ENCODE results near the gene SEMA4A. TPM values are rescaled to one million over a fixed set of nuclear protein-coding genes. Genes with fewer than 3 reads are reported as not detected.
A peak's percentile ranks its signal among the peaks of the same experiment; 100 is the strongest.

SEMA4A gene
- polyA plus RNA-seq, 1 donor, result 4.8 TPM

DNA sequence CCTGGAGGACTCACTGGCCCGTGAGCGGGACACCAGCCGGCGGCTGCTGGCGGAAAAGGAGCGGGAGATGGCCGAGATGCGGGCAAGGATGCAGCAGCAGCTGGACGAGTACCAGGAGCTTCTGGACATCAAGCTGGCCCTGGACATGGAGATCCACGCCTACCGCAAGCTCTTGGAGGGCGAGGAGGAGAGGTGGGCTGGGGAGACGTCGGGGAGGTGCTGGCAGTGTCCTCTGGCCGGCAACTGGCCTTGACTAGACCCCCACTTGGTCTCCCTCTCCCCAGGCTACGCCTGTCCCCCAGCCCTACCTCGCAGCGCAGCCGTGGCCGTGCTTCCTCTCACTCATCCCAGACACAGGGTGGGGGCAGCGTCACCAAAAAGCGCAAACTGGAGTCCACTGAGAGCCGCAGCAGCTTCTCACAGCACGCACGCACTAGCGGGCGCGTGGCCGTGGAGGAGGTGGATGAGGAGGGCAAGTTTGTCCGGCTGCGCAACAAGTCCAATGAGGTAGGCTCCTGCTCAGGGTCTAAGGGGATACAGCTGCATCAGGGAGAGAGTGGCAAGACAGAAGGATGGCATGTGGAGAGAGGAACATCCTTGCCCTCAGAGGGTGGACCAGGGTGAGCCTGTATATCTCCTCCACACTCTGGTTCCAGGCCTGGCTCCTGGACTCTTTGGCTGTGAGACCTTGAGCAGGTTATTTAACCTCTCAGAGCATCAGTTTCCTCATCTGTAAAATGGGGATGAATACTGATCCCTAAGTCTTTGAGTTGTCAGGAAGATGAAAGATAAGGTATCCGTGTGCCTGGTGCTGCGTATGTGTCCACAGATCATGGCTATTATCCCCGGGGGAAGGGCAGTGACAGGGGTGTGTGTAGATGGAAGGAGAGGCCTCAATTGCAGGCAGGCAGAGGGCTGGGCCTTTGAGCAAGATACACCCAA lies 17.2 kb upstream of the SEMA4A start:
- no peak for DNase-seq

DNA sequence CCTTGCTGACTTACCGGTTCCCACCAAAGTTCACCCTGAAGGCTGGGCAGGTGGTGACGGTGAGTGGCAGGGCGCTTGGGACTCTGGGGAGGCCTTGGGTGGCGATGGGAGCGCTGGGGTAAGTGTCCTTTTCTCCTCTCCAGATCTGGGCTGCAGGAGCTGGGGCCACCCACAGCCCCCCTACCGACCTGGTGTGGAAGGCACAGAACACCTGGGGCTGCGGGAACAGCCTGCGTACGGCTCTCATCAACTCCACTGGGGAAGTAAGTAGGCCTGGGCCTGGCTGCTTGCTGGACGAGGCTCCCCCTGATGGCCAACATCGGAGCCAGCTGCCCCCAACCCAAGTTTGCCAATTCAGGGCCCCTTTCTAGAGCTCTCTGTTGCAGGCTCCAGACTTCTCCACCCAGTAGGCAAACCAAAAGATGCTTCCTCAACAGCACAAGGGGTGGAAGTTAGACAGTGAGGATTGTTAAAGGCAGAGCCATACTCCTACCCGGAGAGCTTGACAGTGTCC lies 16.4 kb upstream of the SEMA4A start:
- no peak for DNase-seq

DNA sequence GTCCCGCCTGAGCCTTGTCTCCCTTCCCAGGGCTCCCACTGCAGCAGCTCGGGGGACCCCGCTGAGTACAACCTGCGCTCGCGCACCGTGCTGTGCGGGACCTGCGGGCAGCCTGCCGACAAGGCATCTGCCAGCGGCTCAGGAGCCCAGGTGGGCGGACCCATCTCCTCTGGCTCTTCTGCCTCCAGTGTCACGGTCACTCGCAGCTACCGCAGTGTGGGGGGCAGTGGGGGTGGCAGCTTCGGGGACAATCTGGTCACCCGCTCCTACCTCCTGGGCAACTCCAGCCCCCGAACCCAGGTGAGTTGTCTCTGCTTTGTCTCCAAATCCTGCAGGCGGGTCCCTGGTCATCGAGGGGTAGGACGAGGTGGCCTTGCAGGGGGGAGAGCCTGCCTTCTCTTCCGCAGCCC lies 14.9 kb upstream of the SEMA4A start:
- DNase-seq, result no peak

DNA sequence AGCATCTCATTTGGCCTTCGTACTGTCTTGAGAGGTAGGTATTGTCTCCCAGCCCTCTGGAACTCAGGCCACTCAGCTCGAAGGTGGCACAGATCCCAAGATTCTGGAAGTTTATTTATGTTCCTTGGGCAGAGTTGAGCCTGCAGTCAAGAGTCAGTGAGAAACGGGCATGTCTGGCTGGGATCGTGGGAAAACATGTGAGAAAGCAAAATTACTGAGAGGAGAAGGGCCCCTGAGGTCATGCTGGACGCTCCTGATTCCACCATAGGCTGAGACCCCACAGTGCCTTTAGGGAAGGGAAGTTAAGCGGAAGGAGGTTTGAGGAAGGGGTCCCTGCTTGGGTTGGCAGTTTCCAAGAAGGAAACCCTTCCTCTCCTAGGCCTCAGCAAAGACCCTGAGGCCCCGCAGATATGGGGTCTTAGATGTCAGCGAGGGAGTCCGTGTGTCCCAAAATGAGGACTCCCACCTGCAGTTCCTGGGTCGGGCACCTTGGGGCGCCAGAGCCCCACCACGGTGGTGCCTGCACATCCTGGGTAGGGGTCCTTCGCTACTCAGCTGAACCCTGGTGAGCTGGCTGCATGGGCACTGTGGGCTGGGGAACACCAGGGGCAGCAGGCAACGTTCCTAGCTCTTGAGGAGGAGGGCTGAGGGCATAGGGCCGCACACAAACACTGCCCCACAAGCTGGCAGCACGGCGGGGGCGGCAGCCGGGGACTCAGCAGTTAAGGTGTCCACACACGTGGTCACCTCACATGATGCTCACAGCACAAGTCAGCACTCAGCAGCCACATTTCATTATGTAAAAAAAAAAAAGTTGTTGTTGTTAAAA lies 12.3 kb upstream of the SEMA4A start:
- no peak for DNase-seq

DNA sequence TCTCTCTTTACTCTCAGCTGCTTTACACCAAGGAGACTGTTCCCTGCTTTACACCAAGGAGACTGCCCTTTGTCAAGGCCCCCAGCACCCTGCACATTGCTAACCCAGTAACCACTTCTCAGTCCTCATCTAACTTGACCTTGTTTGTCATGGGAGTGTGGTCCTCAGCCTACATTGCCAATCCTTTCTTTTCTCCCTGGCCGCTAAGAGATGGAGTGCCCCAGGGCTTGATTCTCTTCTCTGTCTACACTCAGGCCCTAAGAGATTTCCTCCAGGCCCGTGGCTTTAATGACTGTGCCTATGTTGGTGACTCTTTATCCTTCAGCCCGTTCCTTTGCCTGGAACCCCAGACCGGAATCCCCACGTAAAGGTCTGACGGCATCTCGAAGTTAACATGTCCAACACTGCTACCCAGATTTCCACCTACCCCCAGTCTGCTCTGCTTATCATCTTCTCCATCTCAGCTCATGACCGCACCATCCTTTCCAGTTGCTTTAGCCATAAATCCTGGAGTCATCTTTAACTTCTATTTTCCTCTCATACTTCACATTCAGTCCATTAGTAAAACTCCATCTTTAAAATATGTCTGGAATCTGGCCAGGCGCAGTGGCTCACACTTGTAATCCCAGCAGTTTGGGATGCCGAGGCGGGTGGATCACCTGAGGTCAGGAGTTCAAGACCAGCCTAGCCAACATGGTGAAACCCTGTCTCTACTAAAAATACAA lies 9.5 kb upstream of the SEMA4A start:
- no peak for DNase-seq

DNA sequence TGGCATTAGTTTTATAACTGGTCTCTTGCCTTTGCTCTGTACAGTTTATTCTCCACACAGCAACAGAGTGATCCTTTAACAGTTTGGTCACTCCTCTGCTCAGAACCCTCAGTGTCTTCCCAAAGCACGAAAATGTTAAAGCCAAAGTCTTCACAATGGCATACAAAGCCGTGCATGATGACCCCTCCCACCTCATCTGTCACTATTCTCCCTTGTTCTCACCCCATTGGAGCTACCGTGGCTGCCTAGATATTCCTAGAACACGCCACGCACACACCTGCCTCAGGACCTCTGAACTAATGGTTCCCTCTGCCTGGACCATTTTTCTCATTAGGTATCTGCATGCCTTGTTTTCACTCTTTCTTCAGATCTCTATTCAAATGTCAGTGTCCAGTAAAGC lies 8.6 kb upstream of the SEMA4A start:
- no peak for DNase-seq

DNA sequence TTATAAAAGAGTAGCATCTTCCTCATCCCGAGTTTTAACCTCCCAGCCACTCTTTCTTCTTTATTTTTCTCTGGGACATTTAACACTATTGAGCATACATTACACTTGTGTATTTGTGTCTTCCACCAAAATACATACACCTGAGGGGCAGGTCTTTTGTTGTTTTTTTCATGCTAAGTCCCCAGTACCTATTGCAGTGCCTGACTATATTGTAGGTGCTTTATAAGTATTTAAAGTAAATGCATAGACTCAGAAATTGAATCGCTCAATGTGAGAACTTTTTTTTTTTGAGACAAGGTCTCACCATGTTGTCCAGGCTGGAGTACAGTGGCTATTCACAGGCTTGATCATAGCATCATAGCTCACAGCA lies 7.8 kb upstream of the SEMA4A start:
- DNase-seq, result no peak

DNA sequence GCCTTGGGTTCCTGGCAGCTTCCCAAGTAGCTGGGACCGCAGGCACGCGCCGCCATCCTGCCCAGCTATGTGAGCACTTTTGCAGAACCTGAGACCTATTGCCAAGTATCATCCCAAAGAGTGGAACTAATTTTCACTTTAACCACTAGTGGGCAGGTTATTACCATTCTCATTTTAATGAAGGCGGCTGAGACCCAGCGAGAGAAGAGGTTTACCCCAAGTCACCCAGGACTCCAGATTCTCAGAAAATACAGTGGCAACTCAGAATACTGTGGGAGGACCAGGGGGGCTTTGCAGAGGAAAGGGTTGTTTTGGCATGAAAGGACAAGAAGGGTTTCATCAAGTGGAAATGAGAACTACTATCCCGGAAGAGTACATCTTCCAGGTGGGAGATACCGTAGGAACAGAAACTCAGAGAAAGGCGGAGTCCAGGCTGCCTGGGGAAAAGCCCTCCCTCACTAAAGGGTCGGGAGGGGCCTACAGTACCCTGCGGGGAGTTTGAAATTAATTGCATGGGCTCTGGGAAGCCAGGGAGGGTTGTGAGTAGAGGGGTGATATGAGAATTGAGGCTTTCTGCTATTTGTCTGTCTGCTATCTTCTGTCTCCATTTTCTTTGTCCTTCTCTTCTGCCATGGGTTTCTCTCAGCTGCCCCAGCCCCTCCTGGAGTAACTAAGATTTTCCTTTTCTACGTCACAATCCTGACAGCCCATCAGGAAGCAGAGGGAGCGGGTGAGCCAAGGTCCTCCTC lies 7.2 kb upstream of the SEMA4A start:
- peak; percentile 79 for DNase-seq

DNA sequence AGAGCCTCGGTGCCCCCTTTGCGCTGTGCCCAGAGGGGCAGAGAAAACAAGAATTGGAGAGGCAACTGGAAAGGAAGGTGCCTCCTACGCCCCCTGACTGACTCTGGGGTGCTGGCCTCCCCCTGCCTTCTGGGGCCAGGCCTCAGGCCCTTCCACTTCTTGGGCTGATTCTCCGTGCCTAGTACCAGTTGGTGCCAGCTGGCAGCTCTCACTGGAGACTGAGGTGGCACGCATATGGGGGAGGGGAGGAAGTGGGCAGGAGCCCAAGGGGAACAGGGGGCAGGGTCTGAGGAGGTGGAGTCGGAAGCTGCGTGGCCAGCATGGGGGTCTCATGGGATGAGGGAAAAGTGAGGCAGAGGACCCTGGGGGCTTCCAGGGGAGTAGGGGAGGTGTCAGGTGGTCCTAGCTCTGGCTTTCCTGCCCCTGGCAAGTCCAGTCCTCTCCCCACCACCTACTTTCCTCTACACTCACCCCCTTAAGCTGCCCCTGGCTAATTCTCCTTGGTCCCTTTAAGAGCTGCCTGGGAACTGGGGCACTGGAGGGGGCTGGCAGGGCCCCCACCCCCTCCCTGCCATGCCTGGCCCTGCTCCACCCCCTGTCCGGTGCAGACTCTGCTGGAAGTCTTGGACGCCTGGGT lies 6.5 kb upstream of the SEMA4A start:
- DNase-seq, result no peak

DNA sequence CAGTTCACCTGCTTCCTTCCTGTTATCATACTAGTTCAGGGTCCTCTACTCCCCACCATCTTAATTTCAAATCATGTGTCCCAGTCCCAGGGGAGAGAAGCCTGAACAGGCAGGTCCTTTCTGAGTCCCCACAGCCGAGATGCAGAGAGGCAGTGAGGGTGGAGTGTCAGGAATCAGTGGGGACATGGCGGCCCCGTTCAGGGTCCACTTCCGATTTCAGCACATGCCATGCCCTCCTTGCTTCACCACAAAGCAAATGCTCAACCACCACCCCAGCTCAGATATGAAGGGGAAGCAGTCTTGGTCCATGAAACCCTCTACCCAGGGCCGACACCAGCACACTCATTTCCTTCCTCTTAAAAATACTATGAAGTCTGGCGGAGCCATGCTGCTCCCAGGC lies 5.2 kb upstream of the SEMA4A start:
- DNase-seq, result no peak

DNA sequence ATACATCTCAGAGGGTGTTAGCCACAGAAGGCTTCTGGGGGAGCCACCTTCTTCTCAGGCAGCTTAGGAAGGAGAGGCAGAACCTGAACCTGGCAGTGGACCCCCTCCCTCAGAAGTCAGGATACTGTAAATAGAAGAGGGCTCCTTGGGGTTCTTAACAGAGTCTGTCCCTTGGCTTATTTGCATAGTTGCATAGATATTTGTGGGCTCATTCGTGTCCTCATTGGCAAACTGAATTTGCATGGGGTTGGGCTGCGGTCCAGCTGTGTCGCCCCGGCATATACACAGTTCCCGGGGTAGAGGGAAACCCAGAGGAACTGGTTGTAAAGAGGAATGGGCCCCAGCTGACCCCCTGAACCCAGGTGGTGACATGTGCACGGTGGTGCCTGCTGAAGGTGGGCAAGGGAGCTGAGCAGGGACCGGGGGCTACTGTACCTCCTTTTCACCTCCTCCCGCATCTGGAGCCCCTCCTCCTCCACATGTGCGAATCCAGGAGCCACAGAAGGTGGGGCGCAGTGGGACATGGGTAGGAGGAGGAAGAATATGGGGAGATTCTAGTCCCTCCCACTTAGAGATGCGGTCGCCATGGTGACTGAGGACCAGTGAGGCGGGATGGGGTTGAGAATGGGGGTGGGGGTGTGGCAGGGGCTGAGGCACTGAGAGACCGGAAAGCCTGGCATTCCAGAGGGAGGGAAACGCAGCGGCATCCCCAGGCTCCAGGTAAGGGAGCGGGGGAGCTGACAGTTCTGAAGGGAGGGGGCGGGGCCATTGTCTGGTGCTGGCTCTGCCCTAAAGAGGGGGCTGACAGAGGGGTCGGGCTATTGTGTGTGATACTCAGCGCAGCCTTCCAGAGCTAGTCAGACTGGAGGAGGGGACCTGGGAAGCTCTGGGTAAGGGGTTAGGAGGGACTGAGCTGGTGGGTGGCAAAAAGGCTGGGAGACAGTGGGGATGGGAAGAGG lies 3.7 kb upstream of the SEMA4A start:
- DNase-seq, result no peak

DNA sequence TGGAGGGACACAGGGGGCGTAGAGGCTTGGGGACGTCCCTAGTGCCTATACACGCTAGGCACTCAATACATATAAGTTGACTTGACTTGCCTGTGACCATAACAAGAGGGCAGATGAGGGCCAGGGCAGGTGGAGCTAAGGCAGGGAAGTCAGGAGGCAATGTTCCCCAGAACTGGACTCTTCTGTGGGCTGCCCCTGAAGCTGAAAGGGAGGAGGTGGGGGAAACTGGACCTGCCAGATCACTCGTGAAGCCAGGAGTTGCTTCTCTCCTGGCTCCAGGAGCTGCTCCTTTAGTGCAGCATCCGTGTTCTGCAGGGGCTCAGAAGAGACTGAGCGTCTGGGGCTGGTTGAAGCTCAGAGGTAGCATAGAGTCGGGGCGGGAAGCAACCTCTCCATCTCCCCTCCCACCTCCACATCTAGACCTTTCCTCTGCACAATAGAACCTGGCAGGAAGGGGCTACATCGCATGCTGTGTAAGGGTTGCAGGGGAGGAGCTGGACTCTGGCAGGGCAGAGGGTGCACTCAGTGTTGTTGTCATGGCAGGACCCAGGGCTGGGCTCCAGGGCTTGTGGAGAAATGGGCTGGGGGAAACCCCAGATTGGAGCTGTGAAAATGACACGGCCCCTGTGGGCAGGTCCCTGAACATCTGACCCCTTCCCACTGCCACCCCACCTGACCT lies 2.9 kb upstream of the SEMA4A start:
- no peak for DNase-seq

DNA sequence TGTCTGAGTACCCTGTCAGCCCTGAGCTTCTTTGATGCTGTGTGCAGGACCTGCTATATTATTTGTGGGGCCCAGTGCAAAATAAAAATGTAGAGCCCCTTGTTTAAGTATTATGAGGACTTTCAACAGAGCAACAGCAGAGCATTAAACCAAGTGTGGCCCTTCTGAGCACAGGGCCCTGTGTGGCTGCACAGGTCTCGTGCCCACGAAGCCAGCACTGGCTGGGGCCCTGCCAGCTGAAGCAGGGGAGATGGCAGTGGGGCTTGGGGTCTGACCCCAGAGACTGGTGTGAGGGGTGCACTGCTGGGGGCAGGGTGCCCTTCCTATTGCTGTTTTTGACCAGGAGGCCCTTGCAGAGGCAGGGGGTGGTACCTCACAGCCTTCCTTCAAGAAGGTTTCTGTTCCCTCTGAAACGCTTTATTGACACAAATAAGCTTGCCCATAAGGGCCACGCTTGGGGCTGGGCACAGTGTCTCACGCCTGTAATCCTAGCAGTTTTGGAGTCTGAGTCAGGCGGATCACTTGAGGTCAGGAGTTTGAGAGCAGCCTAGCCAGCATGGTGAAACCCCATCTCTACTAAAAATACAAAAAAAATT lies 2.2 kb upstream of the SEMA4A start:
- no peak for DNase-seq

DNA sequence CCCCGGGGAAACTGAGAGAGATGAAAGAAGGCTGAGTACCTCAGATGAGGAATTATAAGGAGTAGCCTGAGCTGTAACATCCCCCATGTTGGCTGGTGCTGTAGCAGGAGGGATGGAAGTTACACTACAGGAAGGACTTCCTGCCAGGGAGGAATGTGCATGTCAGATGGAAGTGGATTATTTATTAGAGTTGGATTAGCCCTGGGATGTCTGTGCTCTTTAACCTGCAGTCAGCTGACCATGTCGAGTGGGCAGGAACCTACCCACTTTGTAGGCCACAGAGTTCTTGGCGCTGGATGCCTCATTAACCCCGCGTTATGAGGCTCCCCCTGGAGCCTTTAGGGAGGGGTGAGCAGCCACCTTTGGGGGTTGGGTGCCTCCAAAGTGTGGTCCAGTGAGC lies 757 bp upstream of the SEMA4A start:
- no peak for DNase-seq

DNA sequence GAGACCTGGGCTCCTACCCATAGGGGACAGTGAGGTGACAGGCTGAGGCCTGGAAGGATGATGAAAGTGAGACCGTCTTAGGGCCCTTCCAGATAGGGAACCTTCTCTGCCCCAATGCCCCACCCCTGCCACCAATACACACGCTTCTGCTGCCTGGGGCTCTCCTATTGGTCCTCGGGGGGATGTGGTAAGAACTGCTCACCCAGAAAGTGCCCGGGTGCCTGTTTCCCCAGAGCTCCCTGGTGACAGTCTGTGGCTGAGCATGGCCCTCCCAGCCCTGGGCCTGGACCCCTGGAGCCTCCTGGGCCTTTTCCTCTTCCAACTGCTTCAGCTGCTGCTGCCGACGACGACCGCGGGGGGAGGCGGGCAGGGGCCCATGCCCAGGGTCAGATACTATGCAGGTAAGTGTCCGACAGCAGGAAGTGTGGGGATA lies 948 bp downstream of the SEMA4A start:
- no peak for DNase-seq

DNA sequence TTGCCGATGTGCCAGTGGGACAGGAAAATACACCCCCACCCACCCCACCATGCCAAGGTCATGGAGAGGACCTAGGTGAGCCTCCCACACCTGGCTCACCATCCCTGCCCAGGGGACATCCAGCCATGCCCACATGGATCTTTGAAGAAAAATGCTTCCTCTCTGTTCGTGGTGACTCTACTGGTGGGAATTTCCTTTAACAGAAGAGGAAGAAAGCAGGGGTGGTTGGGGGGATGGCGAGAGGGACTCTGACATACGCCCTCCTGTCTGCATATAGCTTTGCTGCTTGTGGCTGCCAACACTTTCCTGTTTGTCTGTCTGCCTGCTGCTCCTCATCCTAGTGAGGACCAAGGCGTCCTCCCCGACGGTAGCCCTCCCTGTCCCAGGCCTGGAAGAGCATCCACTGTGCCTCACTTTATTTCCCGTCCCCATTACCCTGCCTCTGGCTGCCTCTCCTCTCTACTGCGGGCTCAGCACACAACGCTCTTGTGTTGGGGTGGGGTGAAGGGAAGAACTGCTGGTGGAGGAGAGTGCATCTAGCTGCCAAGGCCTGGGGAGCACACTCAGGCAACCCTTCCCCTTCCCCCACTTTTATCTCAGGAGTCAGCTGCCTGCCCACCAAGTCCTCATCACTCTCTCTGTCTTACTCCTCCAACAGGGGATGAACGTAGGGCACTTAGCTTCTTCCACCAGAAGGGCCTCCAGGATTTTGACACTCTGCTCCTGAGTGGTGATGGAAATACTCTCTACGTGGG lies 2.5 kb downstream of the SEMA4A start:
- no peak for DNase-seq

DNA sequence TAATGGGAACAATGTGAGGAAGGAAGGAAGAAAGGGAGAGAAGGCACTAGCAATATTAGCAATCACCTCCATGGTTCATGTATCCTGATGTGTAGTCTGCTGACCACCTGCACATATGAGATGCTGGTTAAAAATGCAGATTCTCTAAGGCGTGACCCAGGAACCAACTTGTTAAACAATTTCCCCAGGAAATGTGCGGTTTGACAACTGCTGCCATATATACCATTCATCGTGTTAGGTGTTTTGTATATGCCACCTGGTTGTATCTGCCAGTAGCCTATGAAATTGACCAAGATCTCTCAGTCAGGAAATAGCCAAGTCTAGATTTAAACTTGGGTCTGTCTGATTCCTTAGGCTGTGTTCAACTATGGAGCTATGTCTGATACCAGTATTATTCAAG lies 4.1 kb downstream of the SEMA4A start:
- DNase-seq, result no peak

DNA sequence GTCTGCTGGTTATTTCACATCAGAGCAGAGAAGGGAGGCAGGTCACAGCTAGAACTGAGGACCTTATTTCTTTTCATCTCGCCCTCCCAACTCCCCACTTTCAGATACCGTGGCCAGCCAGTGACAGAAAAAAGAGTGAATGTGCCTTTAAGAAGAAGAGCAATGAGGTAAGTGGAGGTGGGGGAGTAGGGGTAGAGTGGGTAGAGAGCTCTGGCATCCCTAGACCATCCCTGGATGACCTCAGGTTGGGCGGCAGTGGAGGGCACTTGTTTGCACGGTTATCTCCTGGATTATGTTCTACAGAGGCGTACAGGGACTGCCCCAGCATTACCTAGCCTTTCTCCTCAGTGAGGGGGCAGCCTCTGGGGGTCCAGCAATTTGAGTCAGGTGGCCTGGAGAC lies 4.6 kb downstream of the SEMA4A start:
- DNase-seq, result no peak

All from hindlimb muscle (tissue), 1 donor.